Transverse colon (tissue), 4 donors: ENCODE data around the gene RASSF4. TPM values are rescaled to one million over a fixed set of nuclear protein-coding genes. Genes with fewer than 3 reads are reported as not detected.

Experiments used
- DNase-seq: peaks from one replicate; pipeline ENCODE4 v3.0.0-alpha.2; 2019
- H3K27ac ChIP-seq, 4 donors: fragments of 200-600 bp; sonication (generic); 2 replicates each; pipeline ENCODE4 v1.5.1; 2016 to 2018; ENCODE audit warnings: inconsistent platforms in 4 of 4
- H3K27me3 ChIP-seq: fragments of 200-600 bp; sonication (generic); 2 replicates; pipeline ENCODE4 v1.5.1; 2017; ENCODE audit warnings: inconsistent platforms
- H3K36me3 ChIP-seq, 4 donors: fragments of 200-600 bp; sonication (generic); 2 replicates each; pipeline ENCODE4 v1.5.1; 2017 to 2019; ENCODE audit warnings: inconsistent platforms in 4 of 4
- H3K4me1 ChIP-seq, 4 donors: fragments of 200-600 bp; sonication (generic); 2 replicates each; pipeline ENCODE4 v1.5.1; 2017 to 2020; ENCODE audit warnings: inconsistent platforms in 4 of 4
- H3K4me3 ChIP-seq, 4 donors: fragments of 200-600 bp; sonication (generic); 1 replicate in 1 of 4; 2 replicates in 3 of 4; pipeline versions ENCODE4 v1.5.1 to v1.6.1; 2017 to 2019; ENCODE audit warnings: inconsistent platforms in 4 of 4
- H3K9me3 ChIP-seq, 2 donors: fragments of 200-600 bp; sonication (generic); 2 replicates each; pipeline ENCODE4 v1.5.1; 2017 to 2019; ENCODE audit warnings: inconsistent platforms in 2 of 2
- EP300 ChIP-seq: sonication (generic); formaldehyde crosslinking; IDR thresholded peaks from one replicate; pipeline ENCODE4 v1.6.1; 2017; ENCODE audit warnings: antibody characterized with exemption, low read depth
- POLR2A ChIP-seq: fragments of 450-650 bp; IDR thresholded peaks from one replicate; pipeline ENCODE4 v1.6.1; 2016; ENCODE audit warnings: antibody characterized with exemption, mild to moderate bottlenecking, moderate library complexity
- POLR2AphosphoS5 ChIP-seq, 3 donors: sonication (generic); formaldehyde crosslinking; IDR thresholded peaks; one replicate each; pipeline ENCODE4 v1.6.1; 2016; ENCODE audit warnings: antibody characterized with exemption in 3 of 3
- WGBS, 2 donors: methylation state at CpG; one replicate each; pipeline ENCODE4 v1.1.5; 2018; ENCODE audit warnings: low coverage in 1 of 2; 5-methylcytosine and 5-hydroxymethylcytosine counted together
- in situ Hi-C, 4 donors: fragments of 200-750 bp; cut with MboI; loops; one replicate each; pipeline versions ENCODE4 v1.15.0 to v1.15.1; 2017; ENCODE audit warnings: low sequenced_read_pairs in 3 of 4, low pct_ligation_motif_present in 1 of 4, low pct_unique_long_range_greater_than_20kb in 1 of 4
- intact Hi-C: fragments of 100-400 bp; cut with DNase I; formaldehyde crosslinking; loops from one replicate; pipeline ENCODE4 v1.15.1; 2023; ENCODE audit warnings: low total_unique reads
- total RNA-seq, 4 donors: library from RNA; depleted of rRNA; stranded (reverse); fragments of >200 nt; gene quantifications; one replicate each; pipeline ENCODE4 v1.1.0, GENCODE V29; 2016
- TF ChIP-seq, protein P1 (sequence below), 5 experiments: fragments of 200-600 bp in 3 of 5; fragments of 450-650 bp in 2 of 5; sonication (generic) in 3 of 5; IDR thresholded peaks; 1 replicate in 2 of 5; 2 replicates in 3 of 5; pipeline ENCODE4 v1.5.1; 2016 to 2017; ENCODE audit warnings: antibody characterized with exemption in 5 of 5, inconsistent platforms in 3 of 5, mild to moderate bottlenecking in 2 of 5, moderate library complexity in 1 of 5

The RASSF4 gene
- total RNA-seq, 4 donors from 2014 or later = 26.8 to 37.8 (median 27.5) TPM

DNA sequence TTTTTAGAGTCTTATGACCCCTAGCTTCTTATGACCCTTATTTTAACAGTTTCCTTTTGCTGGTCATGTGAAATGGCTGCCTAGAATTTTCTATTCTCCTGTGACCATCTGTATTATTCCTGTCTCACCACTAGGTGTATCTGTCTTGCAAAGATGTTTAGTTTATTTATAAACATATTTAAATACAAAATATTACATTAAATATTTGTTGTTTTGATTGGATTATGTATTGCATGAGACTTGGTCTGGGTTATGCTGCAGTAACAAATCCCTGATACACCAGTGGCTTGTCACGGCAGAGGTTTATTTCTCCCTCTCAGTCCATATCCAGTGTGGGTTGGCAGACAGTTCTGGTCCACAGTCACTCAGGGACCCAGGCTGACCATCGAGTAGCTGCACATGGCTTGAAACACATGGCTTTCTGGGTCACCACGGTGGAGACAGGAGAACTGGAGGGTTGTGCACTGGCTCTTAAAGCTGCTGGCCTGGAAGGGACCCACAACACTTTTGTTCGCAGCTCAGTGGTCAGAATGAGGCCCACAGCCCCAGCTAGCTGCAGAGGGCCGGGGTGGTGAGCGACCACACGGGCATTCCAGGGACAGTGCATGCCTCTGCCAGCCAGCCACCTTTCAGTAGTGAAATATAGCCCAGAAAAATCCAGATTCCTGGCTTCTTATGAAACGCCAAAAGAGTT is 7.4 kb downstream of the RASSF4 start:
- 80% methylated on average over 8 of the region's 8 CpGs; no CpG with 5 or more reads in 1 of the 2 donors for WGBS, 2 donors
- peak overlapping the region; percentile 64 to 89 (median 70) for H3K27ac ChIP-seq
- TF ChIP-seq EP300 = no peak
- TF ChIP-seq, protein P1, sequence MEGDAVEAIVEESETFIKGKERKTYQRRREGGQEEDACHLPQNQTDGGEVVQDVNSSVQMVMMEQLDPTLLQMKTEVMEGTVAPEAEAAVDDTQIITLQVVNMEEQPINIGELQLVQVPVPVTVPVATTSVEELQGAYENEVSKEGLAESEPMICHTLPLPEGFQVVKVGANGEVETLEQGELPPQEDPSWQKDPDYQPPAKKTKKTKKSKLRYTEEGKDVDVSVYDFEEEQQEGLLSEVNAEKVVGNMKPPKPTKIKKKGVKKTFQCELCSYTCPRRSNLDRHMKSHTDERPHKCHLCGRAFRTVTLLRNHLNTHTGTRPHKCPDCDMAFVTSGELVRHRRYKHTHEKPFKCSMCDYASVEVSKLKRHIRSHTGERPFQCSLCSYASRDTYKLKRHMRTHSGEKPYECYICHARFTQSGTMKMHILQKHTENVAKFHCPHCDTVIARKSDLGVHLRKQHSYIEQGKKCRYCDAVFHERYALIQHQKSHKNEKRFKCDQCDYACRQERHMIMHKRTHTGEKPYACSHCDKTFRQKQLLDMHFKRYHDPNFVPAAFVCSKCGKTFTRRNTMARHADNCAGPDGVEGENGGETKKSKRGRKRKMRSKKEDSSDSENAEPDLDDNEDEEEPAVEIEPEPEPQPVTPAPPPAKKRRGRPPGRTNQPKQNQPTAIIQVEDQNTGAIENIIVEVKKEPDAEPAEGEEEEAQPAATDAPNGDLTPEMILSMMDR (IDR thresholded peaks at IDR 0.05) = peak in 3 of 5 experiments; percentile 12 to 20 (median 16)
- DNase-seq = no peak
- in situ Hi-C loops (no loop called here), intact Hi-C loops (no loop called here)
- H3K27me3 ChIP-seq = no peaks in the 10 kb centered on the region
- no peak overlapping the region for H3K4me3 ChIP-seq
- H3K4me1 ChIP-seq = peaks cover 11 to 57% (median 23%) of the 10 kb centered on the region in 4 donors
- no peaks in the 10 kb centered on the region for H3K9me3 ChIP-seq
- H3K36me3 ChIP-seq = no peaks in the 10 kb centered on the region

DNA sequence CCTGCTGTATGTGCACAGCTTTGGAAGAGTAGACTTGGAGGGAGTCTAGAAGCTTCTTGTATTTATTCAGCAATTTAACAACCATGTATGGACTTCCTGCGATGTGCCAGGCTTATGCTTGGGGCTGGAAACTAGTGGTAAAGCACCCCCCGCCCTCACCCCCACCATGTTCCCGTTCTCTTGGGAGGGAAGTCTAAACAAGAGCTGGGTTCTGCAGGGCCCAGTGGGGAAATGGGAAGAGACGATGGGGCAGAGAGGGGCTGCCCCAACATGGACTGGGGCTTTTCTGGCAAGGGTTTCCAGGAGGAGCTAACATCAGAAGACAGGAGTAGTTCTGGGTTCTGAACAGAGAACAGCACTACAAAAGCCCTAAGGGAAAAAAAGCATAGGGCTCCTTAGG is 8.0 kb downstream of the RASSF4 start:
- H3K4me3 ChIP-seq = no peak overlapping the region
- DNase-seq = no peak
- H3K27ac ChIP-seq = peak overlapping the region; percentile 63 to 89 (median 70)
- peaks cover 11 to 57% (median 23%) of the 10 kb centered on the region in 4 donors for H3K4me1 ChIP-seq
- intact Hi-C loops = no loop called here
- H3K9me3 ChIP-seq = no peaks in the 10 kb centered on the region
- H3K27me3 ChIP-seq = no peaks in the 10 kb centered on the region
- 68% methylated on average over 4 of the region's 4 CpGs; no CpG with 5 or more reads in 1 of the 2 donors for WGBS, 2 donors
- H3K36me3 ChIP-seq = no peaks in the 10 kb centered on the region
- in situ Hi-C loops = no loop called here
- TF ChIP-seq POLR2AphosphoS5 (IDR thresholded peaks at IDR 0.05) = no peak
- no peak for TF ChIP-seq EP300
- TF ChIP-seq POLR2A = no peak
- TF ChIP-seq, protein P1 (IDR thresholded peaks at IDR 0.05) = no peak

DNA sequence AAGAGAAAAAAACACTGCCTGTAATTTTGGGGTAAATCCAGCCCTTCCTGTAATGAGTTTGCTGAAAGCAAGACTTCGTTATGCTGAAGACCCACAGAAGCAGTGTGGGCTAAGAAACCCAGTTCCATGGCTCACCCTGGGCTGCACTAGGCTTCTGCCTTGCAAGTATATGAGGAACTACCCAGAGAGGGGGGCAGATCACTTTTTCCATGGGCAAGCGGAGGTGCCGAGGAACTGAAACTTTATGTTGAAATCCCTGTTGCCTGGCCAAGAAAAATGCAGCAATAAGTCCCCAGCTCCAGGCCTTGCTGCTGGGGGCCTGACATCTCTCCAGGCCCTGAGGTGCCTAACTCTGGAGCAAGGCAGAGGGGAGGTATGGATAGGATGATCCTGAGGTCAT is 8.5 kb downstream of the RASSF4 start:
- no peak overlapping the region for H3K4me3 ChIP-seq
- WGBS, 2 donors = 46% methylated on average over 3 of the region's 3 CpGs; no CpG with 5 or more reads in 1 of the 2 donors
- peaks cover 11 to 55% (median 23%) of the 10 kb centered on the region in 4 donors for H3K4me1 ChIP-seq
- no peak for TF ChIP-seq POLR2AphosphoS5 (IDR thresholded peaks at IDR 0.05)
- TF ChIP-seq, protein P1 (IDR thresholded peaks at IDR 0.05) = no peak
- no peak for TF ChIP-seq EP300
- TF ChIP-seq POLR2A = no peak
- in situ Hi-C loops = no loop called here
- no peaks in the 10 kb centered on the region for H3K27me3 ChIP-seq
- DNase-seq = no peak
- H3K27ac ChIP-seq = peak overlapping the region; percentile 63 to 89 (median 70)
- H3K36me3 ChIP-seq = no peaks in the 10 kb centered on the region
- H3K9me3 ChIP-seq = no peaks in the 10 kb centered on the region
- intact Hi-C loops = no loop called here

DNA sequence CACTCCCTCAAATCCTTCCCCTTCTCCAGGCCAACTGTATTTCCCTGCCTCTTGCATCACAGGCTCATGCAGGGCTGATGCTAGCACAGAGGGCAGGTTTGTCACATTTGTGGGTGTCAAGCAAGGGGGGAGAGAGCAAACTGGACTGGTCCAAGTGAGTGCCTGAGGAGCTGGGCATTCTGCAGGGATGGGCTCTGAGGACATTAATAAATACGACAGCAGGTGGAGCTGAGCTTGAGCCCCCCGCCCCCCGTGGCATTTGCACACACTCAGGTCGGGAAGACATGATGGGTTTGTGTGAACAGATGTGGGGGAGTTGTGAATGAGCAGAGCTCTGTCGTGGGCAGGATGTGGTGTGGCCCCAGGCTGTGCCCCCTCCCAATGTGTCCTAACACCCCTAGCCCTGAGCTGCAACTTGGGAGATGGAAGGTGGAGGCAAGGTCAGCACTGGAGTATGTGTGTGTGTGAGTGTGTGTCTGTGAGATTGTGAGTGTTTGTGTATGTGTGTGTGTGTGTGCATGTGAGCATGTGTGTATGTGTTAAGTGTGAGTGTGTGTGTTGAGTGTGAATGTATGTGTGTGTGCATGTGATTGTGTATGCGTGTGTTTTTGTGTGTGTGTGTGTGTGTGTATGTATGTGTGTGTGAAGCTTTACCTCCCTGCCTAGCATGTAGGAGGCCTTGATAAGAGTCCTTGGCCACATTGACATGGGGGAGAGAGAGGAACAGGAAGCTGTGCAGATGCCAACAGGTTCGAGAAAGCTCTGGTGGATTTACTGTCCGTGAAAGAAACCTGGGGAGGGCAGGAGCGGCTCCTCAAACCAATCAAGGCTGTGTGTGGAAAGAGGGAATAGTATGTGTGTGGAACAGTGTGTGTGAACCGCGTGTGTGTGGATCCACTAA is 9.1 kb downstream of the RASSF4 start:
- Histone ChIP-seq H3K27me3 (no peaks in the 10 kb centered on the region), H3K36me3 (no peaks in the 10 kb centered on the region), H3K4me1 (peaks cover 7 to 49% (median 25%) of the 10 kb centered on the region in 4 donors), H3K4me3 (no peak overlapping the region), H3K9me3 (no peaks in the 10 kb centered on the region), H3K27ac (peak overlapping the region; percentile 63 to 89 (median 70))
- intact Hi-C loops (no loop called here), in situ Hi-C loops (no loop called here)
- DNase-seq = no peak
- WGBS, 2 donors = 78 to 85% methylated on average over 2 to 10 of the region's 11 CpGs
- TF ChIP-seq EP300 (no peak), POLR2A (peak; percentile 7), POLR2AphosphoS5 (IDR thresholded peaks at IDR 0.05) (no peak)
- TF ChIP-seq, protein P1 (IDR thresholded peaks at IDR 0.05) = no peak
